ENCODE results near the gene NEK7.

The NEK7 gene

DNA sequence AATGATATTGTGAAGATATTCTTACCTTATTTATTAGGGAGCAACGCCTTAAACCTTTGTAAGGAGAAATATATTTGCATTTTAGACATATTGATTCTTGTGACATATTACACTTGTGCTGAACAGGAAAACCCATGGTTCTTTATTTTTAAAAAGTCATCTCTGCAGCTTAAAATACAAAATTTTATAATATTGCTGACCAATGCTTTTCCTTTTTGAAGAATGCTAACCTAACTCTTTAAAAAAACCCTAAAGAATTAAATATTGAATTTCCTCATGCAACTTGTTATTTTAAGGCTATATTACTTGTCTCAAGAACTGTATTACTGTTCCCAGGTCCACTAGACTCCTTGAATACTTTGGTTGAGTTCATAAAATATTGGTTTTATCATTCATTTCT lies 99.0 kb downstream of the NEK7 start:
- no peak for DNase-seq (ENCODE audit: low spot score)

DNA sequence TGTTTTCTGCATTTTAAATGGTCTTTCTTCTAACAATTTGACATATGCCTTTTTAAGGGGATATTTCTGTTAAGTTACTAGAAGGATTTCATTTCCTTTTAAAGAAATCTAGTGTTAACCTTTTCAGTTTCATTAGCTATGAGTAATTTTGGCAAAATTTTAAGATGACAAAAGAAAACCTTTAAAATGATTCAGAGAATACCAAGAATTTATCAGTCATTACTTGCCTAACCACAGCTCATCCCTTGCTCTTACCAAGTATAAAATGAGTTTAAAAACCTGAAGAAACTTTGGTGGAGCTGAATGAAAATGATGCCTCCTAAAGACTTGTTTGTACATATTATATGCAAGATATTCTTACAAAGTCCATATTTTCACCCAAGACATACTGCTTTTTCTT lies 101.7 kb downstream of the NEK7 start:
- DNase-seq (ENCODE audit: low spot score) = no peak

DNA sequence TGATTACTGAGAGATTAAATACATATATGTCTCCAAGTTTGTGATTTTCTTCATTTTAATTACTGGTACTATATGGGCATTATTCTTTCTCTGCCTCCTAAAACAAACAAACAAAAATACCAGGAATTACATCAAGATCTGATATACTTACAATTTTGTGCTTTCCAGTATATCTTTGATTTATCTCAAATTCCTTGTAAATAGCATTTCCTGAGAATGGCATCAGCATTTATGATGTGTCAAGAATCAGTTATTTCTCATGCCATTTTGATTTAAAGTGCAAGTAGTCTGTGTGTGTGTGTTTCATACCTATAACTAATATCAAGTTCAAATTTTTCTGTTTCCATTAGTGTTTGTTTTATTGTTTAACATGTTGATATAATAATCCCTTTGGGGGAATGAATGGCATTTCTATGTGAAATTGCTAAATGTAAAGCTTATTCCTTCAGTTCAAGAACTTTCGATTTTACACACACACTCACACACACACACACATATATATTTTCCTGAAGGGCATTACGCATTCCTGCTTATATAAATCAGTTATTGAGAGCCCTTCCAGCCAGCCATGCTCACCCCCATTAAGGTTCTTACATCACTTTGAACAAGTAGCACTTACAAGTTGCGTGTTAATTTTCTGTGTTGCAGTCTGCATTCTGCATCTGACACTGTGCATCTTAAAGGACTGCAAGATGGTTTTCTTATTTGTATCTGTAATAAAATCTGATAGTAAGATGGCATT lies 102.7 kb downstream of the NEK7 start:
- no peak for DNase-seq (ENCODE audit: low spot score)

DNA sequence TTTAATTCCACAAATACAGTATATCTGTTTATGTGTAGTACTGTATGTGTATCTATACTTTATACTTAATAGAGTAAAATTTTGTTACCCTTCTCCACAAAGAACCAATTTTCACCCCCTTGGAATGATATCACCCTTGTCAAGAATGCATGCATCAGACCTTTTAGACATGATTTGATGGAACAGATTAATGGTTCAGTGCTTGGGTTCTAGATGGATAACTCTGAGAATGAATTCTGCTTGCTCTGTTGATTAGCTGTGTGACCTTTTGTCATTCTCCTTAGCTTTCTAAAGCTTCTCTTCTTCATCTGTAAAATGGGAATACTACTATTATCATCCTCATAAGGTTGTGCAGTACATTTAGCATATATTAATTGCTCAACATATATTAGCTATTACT lies 105.1 kb downstream of the NEK7 start:
- DNase-seq (ENCODE audit: low spot score) = no peak

DNA sequence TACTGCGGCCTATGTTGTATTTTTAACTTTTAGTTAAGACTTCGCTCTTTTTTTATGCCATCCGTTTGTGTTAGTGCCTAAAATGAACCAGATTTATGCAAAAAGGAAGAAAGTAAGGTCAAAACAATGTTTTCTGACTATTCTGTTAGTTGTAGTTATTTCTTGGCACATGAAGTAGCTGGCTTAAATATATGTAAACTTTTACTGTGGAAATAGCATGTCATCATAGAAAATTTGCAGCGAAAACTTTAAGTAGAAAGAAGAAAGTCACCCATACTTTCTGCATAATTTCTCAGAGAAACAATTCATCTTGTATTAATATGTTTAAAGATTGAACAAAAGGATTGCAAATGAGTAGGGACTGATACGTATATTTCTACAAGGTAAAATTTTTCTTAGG lies 106.4 kb downstream of the NEK7 start:
- no peak for DNase-seq (ENCODE audit: low spot score)

DNA sequence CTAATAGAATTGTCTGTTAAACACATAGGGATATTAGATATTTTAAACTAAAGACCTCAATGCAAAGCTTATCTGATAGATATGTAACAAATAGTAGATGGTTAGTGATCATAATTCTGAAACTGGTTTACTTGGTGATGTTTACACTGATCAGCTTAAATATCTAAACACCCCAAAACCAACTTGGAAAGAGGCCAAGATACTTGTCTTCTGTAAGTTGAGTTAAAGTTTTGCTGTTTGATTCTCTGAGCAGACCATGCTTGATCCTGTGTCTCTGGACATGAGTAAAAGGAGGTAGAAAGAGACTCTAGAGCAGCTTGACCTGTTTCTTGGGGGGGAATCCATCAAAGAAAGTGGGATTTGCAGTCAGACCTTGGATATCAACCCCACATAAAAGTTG lies 107.5 kb downstream of the NEK7 start:
- no peak for DNase-seq (ENCODE audit: low spot score)

DNA sequence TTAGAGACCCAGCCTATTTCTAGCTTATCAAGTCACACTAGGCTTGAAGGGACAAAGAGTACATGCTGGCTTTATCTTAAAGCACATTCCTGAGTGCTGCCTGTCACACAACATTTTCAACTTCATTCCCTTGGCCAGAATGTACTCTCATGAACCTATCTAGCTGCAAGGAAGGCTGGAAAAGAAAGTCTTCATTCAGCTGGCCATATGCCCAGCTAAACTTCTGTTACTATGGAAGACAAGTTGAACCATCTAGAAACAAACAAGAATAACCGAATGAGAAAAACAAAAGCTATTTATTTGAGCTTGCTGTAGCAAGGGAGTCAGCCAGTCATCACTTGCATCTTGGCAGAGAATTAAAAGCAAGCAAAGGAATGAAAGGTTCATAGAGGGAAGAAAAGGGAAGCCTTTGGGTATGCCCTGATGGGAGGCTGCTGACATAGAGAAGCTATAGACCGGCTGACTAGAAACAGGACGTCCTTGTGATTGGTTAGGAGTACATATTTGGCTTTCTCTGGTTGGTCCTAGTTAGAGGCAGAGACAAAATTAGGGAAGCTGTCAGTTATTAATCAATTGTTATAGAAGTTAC lies 108.4 kb downstream of the NEK7 start:
- no peak for DNase-seq (ENCODE audit: low spot score)

DNA sequence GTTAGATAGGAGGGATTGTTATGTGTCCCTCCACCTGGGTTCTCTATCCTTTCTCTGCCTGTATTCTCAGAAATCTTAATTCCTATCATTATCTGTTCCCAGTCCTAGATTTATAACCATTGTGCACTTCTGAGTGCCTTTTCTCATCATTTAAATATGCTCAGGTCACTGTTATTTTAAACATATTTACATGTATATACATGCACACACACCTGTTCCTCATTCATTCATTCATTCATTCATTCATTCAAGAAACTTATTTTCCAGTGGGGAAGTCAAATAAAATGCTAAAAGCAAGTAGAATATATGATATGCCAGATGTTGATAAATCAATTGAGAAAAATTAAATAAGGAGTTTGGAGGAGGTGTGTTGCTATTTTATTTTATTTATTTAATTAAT lies 110.3 kb downstream of the NEK7 start:
- DNase-seq (ENCODE audit: low spot score) = no peak

DNA sequence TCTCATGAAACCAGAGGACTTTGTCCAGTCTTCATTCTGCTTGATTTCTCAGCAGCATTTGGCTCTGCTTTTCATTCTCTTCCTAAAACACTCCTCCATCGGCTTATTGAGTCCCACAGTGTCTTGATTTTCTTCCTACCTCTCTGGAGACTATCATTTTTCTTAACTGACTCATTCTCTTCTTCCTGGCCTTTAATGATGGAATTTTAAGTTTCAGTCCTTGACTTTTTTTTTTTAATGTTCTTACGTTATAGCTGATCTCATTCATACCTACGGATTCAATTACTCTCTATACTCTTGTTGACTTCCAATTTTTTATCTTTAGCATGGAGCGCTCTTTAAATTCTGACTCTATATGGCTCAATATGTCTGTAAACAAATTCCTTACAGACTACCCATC lies 111.1 kb downstream of the NEK7 start:
- DNase-seq (ENCODE audit: low spot score) = no peak

DNA sequence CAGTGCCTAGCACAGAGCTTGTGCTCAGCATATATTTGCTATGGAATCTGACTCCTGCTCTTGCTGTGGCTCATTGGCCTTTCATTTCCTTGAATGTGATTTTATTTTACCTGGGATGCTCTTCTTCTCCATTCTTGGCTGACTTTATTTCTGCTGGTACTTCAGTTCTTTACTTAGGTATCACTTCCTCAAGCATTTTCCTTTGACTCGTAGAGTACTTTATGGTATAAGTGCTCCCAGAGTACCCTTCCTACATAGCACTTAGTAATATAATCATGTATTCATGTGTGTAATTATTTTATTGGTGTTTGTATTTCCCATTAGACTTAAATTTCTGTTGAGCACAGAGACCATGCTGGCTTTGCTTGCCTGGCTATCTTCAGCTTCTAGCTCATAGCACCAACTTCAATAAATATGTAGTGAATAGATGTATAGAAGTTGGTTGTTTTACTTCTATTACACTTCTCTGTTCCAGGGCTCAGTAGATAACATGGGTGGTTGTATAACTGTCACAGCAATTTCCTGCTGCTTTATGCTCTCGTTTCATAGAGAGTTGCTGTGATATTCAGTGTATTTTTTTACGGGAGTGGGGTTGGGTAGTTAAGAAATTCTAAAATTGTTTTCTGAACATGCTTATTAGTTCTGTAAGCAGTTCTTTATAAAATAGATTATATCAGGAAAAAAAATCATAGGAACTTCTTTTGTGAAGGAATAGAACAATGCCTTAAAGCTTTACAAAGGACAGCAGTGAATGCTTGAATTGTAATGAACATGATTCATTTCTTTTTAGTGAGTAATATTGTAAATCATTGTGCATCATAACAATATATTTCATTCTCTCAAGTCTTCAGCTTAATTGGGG lies 112.2 kb downstream of the NEK7 start:
- DNase-seq (ENCODE audit: low spot score) = no peak

DNA sequence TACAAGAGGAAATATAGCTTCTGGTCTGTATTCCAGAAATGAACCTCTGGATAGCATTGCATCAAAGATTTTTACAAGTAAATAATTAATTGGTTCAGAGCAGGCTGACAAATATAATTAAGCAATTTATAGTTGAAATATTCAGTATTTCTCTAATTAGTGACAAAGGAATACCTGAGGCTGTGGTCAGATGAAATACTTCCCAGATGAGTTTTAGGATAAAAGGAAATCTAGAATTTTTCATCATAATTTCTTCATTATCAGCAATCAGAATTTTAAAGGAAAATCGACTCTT lies 112.8 kb downstream of the NEK7 start:
- no peak for DNase-seq (ENCODE audit: low spot score)

DNA sequence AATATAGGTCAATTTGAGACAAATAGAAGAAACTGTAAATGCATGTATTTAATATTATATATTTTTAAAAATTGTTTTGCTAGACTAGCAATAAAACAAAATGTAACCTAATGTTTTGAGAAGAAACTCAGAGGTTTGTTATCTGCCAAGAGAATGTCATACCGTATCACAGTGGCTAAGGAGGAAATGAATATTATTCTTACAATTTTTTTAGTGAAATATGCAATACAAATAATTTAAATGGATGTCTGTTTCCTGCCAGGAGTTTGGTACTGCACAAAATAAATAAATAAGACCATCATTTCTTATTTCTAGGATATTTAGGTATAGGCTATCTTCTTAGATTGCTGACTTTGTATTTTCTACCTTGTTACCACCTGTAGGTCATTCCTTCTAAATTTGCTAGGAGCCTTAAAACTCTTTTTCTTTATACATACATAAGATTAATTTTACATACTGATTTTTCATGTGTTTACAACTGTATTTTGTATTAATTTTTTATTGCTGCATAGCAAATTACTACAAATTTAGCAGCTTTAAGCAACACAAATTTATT lies 113.6 kb downstream of the NEK7 start:
- DNase-seq (ENCODE audit: low spot score) = no peak

DNA sequence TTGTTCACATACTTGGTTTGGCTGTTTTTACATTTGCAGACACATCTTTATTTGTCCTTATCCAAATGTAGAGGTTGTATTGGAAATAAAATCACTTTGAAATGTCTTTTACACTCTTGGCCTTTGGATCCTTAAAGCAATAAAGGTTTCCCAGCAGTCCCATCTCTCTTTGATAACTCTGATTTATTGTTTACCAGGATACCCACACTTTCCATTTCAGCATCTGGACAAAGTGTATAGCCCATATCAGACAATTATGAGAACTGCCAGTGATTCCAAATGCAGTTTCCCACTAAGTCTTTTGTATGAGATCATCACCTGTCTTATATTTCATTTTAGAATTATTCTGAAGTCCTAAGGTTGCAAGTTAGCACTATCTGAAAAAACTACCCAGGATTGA lies 114.7 kb downstream of the NEK7 start:
- no peak for DNase-seq (ENCODE audit: low spot score)

DNA sequence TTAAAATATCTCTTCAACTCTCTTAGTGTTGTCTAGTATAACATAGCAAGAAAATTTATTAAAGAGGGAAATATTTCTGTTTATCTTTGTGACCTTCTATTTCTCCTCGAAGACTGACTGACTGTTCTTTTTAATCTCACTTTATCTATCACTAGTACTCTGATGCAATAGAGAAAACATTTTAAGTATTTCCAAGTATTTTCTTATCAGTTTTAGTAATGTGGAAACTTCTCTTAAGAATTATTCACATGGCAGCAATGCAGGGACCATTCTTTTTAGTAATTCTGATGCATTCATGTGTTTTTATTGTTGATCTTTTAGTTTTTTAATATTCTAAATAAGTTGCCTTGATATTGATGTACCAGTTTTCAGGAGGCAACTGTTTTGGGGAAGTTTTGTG lies 115.7 kb downstream of the NEK7 start:
- DNase-seq (ENCODE audit: low spot score) = no peak

DNA sequence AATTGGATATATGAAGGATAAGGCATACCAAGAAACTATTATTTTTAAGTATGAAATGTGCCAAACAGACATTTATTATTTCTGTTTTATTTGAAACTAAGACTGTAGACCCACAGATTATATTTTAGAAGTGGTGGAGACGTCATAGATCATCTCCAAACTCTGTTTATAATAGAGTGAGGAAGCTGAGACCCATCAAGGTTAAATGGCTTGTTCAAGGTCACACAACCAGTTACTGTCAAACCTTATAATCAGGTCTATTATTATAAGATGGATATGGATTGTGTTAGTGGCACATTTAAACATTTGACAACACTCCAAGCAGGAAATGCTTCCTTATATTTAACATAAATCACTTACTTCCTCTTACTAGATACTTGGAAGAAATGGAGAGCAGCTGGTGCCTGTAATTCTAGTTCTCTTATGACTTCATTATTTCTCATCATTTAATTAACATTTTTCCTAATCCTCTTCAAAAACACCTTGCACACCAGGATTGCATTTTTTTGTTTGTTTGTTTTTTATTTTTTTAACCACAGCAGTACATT lies 117.0 kb downstream of the NEK7 start:
- no peak for DNase-seq (ENCODE audit: low spot score)

DNA sequence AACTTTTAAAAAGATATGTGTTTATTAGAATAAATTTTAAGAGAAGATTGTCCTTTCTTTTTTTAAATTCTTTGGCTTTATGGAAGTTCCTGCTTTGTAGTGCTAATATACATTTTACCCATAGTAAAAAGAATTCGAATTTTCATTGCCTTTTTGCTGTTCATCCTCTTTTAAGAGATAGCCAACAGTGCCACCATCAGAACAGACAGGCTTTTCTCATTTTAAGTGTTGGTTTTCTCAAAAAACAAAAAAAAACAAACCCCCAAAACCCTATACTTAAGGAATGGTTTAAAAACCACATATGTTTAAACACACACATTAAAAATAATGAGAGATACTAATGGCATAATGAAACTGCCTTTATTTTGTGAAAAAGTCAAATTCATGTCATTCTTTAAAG lies 118.8 kb downstream of the NEK7 start:
- no peak for DNase-seq (ENCODE audit: low spot score)

DNA sequence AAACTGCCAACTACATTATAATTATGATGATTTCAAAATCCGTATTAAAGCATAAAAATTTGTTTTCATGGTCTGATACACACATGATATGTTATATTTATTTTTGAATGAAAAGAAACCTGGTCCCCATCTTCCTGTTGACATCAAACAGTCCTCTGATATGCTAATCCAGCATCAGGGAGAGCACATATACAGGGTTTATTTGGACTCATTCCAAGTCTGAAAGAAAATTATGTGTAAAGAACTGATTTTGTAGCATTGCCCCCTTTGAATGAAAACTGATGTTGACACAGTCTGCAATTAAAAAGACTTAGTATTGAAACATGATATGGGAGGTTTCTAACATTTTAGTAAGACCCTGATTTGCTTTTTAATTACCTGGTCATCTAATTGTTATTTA lies 119.4 kb downstream of the NEK7 start:
- no peak for DNase-seq (ENCODE audit: low spot score)

DNA sequence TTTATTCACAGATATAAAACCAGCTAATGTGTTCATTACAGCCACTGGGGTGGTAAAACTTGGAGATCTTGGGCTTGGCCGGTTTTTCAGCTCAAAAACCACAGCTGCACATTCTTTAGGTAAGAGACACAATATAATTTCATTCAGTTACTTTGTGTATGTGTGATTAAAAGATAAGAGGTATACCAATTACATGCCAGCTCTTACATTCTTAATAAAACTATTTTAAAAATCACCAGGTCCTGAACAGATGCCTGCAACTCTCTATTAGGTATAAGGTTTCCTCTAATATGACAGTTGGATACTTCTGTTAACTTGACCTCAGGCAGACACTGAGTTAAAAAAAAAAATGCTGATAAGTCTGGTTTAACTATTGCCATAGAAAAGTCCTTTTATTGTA lies 122.1 kb downstream of the NEK7 start:
- no peak for DNase-seq (ENCODE audit: low spot score)

DNA sequence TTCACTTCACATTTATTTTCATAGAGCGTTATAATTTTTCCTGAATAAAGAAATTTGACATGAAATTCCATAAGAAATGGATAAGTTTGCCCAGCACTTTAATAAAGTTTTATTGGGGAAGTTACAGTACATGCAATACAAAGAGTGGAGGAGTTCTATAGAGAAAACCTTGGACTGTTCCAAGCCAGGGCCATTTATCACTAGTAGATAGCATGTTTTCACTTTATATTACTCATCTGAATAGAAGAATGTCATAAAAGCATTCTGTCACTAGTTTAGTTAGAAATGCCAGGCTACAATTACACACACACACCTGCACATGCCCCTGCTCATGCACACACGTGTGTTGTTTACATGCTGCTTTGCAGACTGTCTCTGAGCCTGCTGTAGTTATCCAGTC lies 123.3 kb downstream of the NEK7 start:
- no peak for DNase-seq (ENCODE audit: low spot score)

DNA sequence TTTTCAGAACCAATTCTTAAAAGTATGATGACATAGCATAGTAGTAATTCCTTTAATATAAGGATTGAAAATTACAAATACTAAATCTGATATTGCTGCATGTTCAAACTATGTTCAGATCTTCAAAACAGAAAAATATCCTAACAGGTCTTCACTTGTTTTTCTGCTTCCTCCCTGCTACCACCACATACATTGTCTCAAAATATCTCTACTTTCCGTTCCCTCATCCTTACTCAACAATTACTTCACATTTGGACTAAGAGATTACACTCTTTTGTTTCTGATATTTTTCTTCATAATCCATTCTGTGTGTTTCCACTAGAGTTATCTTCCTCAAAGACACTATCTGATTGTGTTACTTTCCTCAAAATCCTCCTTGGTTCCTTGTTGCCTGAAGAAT lies 125.1 kb downstream of the NEK7 start:
- DNase-seq (ENCODE audit: low spot score) = no peak

DNA sequence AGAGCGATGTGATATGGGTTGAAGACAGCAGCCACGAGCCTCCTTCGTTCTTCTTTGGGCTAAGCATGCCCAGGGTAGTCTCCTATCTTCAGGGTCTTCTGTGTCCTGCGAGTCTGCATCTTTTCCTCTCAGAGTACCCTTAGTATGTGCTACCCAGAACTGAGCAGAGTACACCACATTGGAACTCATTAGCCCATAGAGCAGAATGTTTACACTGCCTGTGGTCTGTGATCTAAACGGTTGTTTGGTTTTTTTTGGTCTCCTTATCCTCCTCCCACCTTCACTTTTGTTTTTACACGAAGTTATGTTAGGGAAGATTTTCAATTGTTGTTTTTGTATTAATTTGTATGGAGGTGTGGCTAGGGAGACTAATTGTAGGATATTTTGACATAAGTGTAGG lies 126.4 kb downstream of the NEK7 start:
- no peak for DNase-seq (ENCODE audit: low spot score)

DNA sequence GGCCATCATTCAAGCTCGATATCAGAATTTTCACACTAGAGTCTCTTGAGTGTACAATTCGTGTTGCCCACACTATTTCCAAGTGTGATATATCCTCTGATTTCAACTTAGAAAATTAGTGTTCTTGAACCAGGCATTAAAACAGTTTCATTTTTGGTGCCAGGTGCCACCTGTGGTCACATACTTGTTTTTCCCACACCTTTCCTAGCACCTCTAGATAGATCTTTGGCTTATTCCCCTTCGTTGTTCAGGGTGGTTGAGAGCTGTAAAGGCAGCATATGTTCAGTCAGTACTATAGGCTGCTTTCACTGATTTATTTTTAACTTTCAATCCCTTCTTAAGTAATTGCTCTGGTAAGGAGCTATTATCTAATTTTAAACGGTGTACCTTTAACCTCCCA lies 131.1 kb downstream of the NEK7 start:
- no peak for DNase-seq (ENCODE audit: low spot score)

DNA sequence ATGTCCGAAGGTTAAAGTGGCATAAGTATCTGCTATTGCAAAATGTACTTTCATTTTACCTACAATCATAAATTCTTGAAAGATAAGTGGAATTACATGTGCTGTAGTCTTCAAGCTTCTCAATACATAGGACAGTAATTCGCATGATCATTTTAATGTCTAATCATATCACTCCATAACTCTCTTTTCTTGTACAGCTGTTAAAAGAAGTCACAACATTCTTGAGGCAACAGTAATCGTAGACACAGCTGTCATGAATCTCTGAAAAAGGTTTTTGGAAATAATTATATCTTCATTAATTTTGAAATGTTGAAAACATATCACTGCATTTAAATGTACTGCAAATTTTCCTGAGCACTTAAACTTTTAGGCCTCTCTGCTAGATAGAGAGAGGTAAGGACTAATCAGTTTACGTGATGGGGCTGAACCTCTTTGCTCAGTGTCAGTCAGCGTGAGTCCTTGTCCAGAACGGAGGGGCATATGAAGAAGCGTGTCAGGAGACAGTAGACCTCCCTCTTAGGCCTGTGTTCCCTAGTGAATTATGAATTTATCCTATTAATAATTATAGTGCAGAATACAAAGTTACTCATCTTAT lies 133.4 kb downstream of the NEK7 start:
- DNase-seq (ENCODE audit: low spot score) = no peak

Data from NAMALWA (cell line).